ENCODE data around the gene TIAL1.

The TIAL1 gene

DNA sequence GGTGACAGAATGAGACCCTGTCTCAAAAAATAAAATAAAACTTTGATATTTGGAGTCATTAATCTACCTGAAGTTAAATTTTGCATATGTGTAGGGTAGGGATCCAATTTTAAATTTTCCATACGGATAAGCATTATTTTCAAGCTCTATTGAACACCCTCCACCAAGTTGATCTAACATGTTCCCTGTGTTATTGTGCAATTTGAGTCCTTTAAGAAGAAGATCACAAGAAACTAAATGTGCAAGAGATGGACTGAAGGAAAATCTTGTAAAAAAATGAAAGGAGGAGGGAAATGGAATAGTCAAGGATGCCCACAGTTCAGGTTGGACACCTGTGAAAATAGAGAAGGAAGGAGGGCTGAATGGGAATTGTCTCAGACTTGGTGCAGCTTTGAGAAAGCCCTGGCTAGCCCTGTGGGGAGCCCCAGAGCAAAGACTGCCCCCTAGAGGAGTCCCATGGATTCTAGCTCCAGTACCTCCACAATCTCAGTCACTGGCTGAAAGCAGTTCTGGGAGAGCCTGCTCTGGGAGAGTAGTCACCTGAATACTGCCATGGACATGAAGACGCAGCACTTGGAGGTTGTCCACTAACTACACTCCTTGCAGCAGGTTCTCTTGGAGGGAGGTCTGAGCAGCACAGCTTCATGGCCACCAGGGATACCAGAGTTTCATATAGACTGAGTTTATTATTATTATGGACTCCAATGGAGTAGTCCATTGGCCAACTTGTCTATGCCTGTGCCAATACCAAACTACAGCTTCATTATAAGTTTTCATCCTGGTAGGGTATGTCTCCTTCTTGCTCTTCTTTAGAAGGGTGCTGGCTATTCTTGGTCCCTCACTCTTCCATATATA lies 5.7 kb upstream of the TIAL1 start:
- Histone ChIP-seq H3K27ac (ENCODE audit: low read depth, low read length) (no peak overlapping the region), H2BK5ac (ENCODE audit: low read depth, low read length, poor library complexity) (no peak overlapping the region), H3K4me2 (ENCODE audit: low read length) (no peak overlapping the region), H2AFZ (ENCODE audit: insufficient read depth, low read length, poor library complexity) (no peak overlapping the region), H4K12ac (ENCODE audit: low read depth, low read length) (no peak overlapping the region), H3K79me1 (ENCODE audit: low read length) (no peaks in the 10 kb centered on the region), H3K23ac (ENCODE audit: low read length) (no peak overlapping the region), H3K4me1 (ENCODE audit: control insufficient read depth in 1 of 2, insufficient read depth in 2 of 2, low read length in 2 of 2) (peaks cover 0 to 4% of the 10 kb centered on the region in 2 experiments), H3K36me3 (ENCODE audit: control insufficient read depth in 1 of 2, insufficient read depth in 2 of 2, low read length in 2 of 2) (no peaks in the 10 kb centered on the region), H2BK120ac (ENCODE audit: insufficient read depth, low read length, poor library complexity) (no peak overlapping the region), H3K27me3 (ENCODE audit: insufficient read depth, low read length) (no peaks in the 10 kb centered on the region), H3K18ac (ENCODE audit: low read length) (no peak overlapping the region), H3K4me3 (ENCODE audit: low read depth, low read length) (no peak overlapping the region), H4K8ac (ENCODE audit: low read depth, low read length) (no peak overlapping the region), H4K91ac (ENCODE audit: low read depth, low read length) (no peak overlapping the region), H3K9me3 (ENCODE audit: insufficient read depth, low read depth, low read length) (no peaks in the 10 kb centered on the region), H2BK12ac (ENCODE audit: low read length) (no peak overlapping the region), H2AK5ac (ENCODE audit: low read length) (no peak overlapping the region), H3K4ac (ENCODE audit: low read depth, low read length) (no peak overlapping the region), H3K14ac (ENCODE audit: low read length) (no peak overlapping the region), H3K79me2 (ENCODE audit: control insufficient read depth, insufficient read depth, low read length, poor library complexity) (no peaks in the 10 kb centered on the region), H3K9ac (ENCODE audit: low read length) (no peak overlapping the region)
- DNase-seq = peak; percentile 22 to 44
- WGBS (ENCODE audit: extremely low coverage, insufficient coverage, insufficient read length) = no CpG with 5 or more reads among the region's 2 CpGs

DNA sequence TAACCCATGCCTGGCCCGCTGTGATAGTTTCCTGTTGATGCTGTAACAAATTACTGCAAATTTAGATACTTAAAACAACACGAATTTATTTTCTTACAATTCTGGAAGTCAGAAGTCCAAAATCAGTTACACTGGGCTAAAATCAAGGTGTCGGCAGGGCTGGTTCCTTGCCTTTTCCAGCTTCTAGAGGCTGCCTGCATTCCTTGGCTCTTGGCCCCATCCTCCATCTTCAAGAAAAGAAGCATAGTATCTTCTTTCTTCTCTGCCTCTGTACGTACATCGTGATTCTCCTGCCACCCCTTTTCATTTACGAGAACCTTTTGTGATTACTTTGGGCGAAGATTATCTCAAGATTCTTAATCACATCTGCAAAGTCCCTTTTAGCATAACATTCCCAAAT lies 1.6 kb upstream of the TIAL1 start:
- Histone ChIP-seq H3K18ac (ENCODE audit: low read length) (no peak overlapping the region), H4K8ac (ENCODE audit: low read depth, low read length) (no peak overlapping the region), H3K27ac (ENCODE audit: low read depth, low read length) (no peak overlapping the region), H2BK5ac (ENCODE audit: low read depth, low read length, poor library complexity) (no peak overlapping the region), H3K9ac (ENCODE audit: low read length) (no peak overlapping the region), H4K12ac (ENCODE audit: low read depth, low read length) (no peak overlapping the region), H3K4me3 (ENCODE audit: low read depth, low read length) (no peak overlapping the region), H2BK120ac (ENCODE audit: insufficient read depth, low read length, poor library complexity) (no peak overlapping the region), H2AK5ac (ENCODE audit: low read length) (no peak overlapping the region), H3K79me1 (ENCODE audit: low read length) (peaks cover 10% of the 10 kb centered on the region), H3K23ac (ENCODE audit: low read length) (no peak overlapping the region), H2AFZ (ENCODE audit: insufficient read depth, low read length, poor library complexity) (no peak overlapping the region), H3K4ac (ENCODE audit: low read depth, low read length) (no peak overlapping the region), H3K4me2 (ENCODE audit: low read length) (no peak overlapping the region), H3K9me3 (ENCODE audit: insufficient read depth, low read depth, low read length) (no peaks in the 10 kb centered on the region), H3K36me3 (ENCODE audit: control insufficient read depth in 1 of 2, insufficient read depth in 2 of 2, low read length in 2 of 2) (no peaks in the 10 kb centered on the region), H3K27me3 (ENCODE audit: insufficient read depth, low read length) (no peaks in the 10 kb centered on the region), H4K91ac (ENCODE audit: low read depth, low read length) (no peak overlapping the region), H2BK12ac (ENCODE audit: low read length) (no peak overlapping the region), H3K4me1 (ENCODE audit: control insufficient read depth in 1 of 2, insufficient read depth in 2 of 2, low read length in 2 of 2) (peaks cover 0 to 8% of the 10 kb centered on the region in 2 experiments), H3K14ac (ENCODE audit: low read length) (no peak overlapping the region), H3K79me2 (ENCODE audit: control insufficient read depth, insufficient read depth, low read length, poor library complexity) (peaks cover 14% of the 10 kb centered on the region)
- WGBS (ENCODE audit: extremely low coverage, insufficient coverage, insufficient read length) = no CpG with 5 or more reads among the region's 7 CpGs
- no peak for DNase-seq

DNA sequence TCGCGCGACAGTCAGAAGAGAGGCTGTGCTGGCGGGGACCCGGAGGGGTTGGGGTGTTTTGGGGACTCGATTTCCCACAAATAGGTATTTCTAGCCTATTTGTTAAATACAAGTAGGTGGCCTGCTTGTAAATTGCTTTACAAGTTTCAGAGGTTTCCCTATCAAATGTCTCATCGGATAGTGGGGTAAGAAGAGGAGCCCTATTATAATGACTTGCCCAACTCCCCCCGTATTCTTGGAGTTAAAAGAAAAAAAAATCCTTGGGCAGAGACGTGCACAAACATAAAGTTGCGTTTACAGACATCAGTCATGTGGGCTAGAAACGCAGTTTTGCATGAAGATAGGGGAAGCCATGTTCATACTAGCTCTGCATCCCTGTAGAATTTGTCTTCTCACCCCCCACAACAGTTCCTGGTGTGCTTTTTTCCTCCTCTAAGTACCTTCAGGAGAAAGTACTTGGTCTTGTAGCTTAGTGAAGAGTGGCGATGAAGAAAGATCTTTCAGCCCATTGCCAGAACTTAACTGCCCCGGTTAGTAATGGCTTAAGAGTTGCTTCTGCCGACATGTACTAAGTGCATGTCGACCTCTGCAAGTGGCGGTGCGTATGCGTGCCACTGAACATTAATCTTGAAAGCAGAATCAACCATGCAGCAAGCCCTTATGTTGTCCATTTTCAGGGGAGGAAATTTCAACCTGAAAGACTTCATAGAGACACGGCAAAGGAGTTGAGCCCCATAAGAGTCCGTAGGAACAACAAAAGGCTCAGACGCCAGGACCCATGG lies 832 bp upstream of the TIAL1 start:
- Histone ChIP-seq H3K27ac (ENCODE audit: low read depth, low read length) (peak overlapping the region; percentile 54), H3K9me3 (ENCODE audit: insufficient read depth, low read depth, low read length) (no peaks in the 10 kb centered on the region), H3K4me3 (ENCODE audit: low read depth, low read length) (peak overlapping the region; percentile 69), H2AFZ (ENCODE audit: insufficient read depth, low read length, poor library complexity) (peak overlapping the region; percentile 49), H2BK12ac (ENCODE audit: low read length) (no peak overlapping the region), H2BK5ac (ENCODE audit: low read depth, low read length, poor library complexity) (no peak overlapping the region), H3K4me2 (ENCODE audit: low read length) (peak overlapping the region; percentile 97), H3K4me1 (ENCODE audit: control insufficient read depth in 1 of 2, insufficient read depth in 2 of 2, low read length in 2 of 2) (peaks cover 0 to 8% of the 10 kb centered on the region in 2 experiments), H3K79me2 (ENCODE audit: control insufficient read depth, insufficient read depth, low read length, poor library complexity) (peaks cover 15% of the 10 kb centered on the region), H4K91ac (ENCODE audit: low read depth, low read length) (no peak overlapping the region), H2BK120ac (ENCODE audit: insufficient read depth, low read length, poor library complexity) (no peak overlapping the region), H3K23ac (ENCODE audit: low read length) (peak overlapping the region; percentile 81), H3K9ac (ENCODE audit: low read length) (peak overlapping the region; percentile 83), H3K79me1 (ENCODE audit: low read length) (peaks cover 10% of the 10 kb centered on the region), H3K18ac (ENCODE audit: low read length) (no peak overlapping the region), H4K8ac (ENCODE audit: low read depth, low read length) (no peak overlapping the region), H3K4ac (ENCODE audit: low read depth, low read length) (no peak overlapping the region), H2AK5ac (ENCODE audit: low read length) (no peak overlapping the region), H4K12ac (ENCODE audit: low read depth, low read length) (no peak overlapping the region), H3K14ac (ENCODE audit: low read length) (no peak overlapping the region), H3K27me3 (ENCODE audit: insufficient read depth, low read length) (no peaks in the 10 kb centered on the region), H3K36me3 (ENCODE audit: control insufficient read depth in 1 of 2, insufficient read depth in 2 of 2, low read length in 2 of 2) (no peaks in the 10 kb centered on the region)
- DNase-seq = no peak
- WGBS (ENCODE audit: extremely low coverage, insufficient coverage, insufficient read length) = no CpG with 5 or more reads among the region's 21 CpGs

DNA sequence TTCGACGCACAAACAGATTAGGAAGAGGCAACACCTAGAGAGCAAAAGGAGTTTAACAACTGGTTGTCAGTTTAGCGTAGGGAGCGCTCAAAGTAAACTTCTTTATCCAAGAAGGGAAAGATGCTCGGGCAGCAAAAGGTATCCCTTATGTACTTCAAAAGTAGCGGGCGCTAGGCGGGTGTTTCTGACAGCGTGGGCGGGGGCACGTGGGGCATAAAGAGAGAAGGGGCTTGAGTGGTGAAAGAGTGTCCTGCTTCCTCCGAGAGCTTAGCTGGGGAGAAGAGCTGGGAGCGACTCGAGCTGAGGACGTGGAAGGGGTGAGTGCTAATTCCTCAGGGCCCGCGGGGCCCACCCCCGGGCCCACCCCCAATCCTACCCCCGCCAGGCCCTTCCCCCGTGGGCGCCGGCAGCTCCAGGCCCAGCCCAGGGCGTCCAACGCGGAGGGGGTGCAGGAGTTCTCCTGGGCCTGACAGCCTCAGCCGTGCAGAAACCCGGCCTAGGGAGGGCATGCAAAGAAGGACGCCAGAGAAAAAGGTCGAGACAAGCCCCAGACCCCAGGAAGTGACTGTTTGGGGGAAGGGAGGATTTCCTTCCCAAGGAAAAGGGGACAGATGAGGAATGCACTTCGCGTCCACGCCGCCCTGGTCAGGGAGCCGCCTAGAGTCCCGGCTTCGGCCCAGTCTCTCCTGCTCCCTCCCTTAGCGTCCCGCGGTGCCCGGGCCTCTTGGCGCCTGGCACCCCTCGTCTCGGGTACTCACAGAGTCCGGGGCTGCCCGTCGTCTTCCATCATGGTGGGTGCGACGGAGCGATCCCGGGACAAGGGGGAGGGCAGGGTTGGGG lies 868 bp downstream of the TIAL1 start:
- H3K9ac ChIP-seq (ENCODE audit: low read length) = peak overlapping the region; percentile 86
- no peak overlapping the region for H2BK12ac ChIP-seq (ENCODE audit: low read length)
- H3K14ac ChIP-seq (ENCODE audit: low read length) = peak overlapping the region; percentile 97
- H4K8ac ChIP-seq (ENCODE audit: low read depth, low read length) = peak overlapping the region; percentile 97
- peak overlapping the region; percentile 82 for H2AFZ ChIP-seq (ENCODE audit: insufficient read depth, low read length, poor library complexity)
- H3K4me3 ChIP-seq (ENCODE audit: low read depth, low read length) = peak overlapping the region; percentile 93
- WGBS (ENCODE audit: extremely low coverage, insufficient coverage, insufficient read length) = no CpG with 5 or more reads among the region's 50 CpGs
- peak overlapping the region; percentile 99 for H3K27ac ChIP-seq (ENCODE audit: low read depth, low read length)
- H3K27me3 ChIP-seq (ENCODE audit: insufficient read depth, low read length) = no peaks in the 10 kb centered on the region
- H3K79me2 ChIP-seq (ENCODE audit: control insufficient read depth, insufficient read depth, low read length, poor library complexity) = peaks cover 15% of the 10 kb centered on the region
- DNase-seq = peak; percentile 12 to 51
- peak overlapping the region; percentile 96 for H3K18ac ChIP-seq (ENCODE audit: low read length)
- peak overlapping the region; percentile 95 for H2BK120ac ChIP-seq (ENCODE audit: insufficient read depth, low read length, poor library complexity)
- peak overlapping the region; percentile 98 for H3K4ac ChIP-seq (ENCODE audit: low read depth, low read length)
- H3K9me3 ChIP-seq (ENCODE audit: insufficient read depth, low read depth, low read length) = no peaks in the 10 kb centered on the region
- peak overlapping the region; percentile 97 for H4K12ac ChIP-seq (ENCODE audit: low read depth, low read length)
- H3K4me2 ChIP-seq (ENCODE audit: low read length) = peak overlapping the region; percentile 87
- H2AK5ac ChIP-seq (ENCODE audit: low read length) = peak overlapping the region; percentile 99
- peaks cover 10% of the 10 kb centered on the region for H3K79me1 ChIP-seq (ENCODE audit: low read length)
- H2BK5ac ChIP-seq (ENCODE audit: low read depth, low read length, poor library complexity) = peak overlapping the region; percentile 95
- H3K36me3 ChIP-seq (ENCODE audit: control insufficient read depth in 1 of 2, insufficient read depth in 2 of 2, low read length in 2 of 2) = peaks cover 0 to 1% of the 10 kb centered on the region in 2 experiments
- H3K4me1 ChIP-seq (ENCODE audit: control insufficient read depth in 1 of 2, insufficient read depth in 2 of 2, low read length in 2 of 2) = peaks cover 0 to 8% of the 10 kb centered on the region in 2 experiments
- peak overlapping the region; percentile 98 for H4K91ac ChIP-seq (ENCODE audit: low read depth, low read length)
- no peak overlapping the region for H3K23ac ChIP-seq (ENCODE audit: low read length)
